Measurements from ENCODE around the gene ZNF564.
"Not testable (repeated sequence)": the region's sequence is repeated elsewhere in the genome, so short reads cannot be mapped to it uniquely, and the experiment has no call there.

ZNF564 gene

GRCh38 chr19:12545267-12545666 lies 6.0 kb downstream of the ZNF564 start:
- DNase-seq (ENCODE audit: low spot score in 2 of 2), result no peak
- H3K9me3 Mint-ChIP-seq, result peaks cover 2% of the 10 kb centered on the region
- no peak overlapping the region for H3K4me3 Mint-ChIP-seq
- no peaks in the 10 kb centered on the region for H3K27me3 Mint-ChIP-seq
- peaks cover 46% of the 10 kb centered on the region for H3K4me1 Mint-ChIP-seq
- H3K27ac Mint-ChIP-seq, result peak overlapping the region; percentile 68
- no peak for ATAC-seq (ENCODE audit: low read depth)
- H3K36me3 Mint-ChIP-seq, result peaks cover 31% of the 10 kb centered on the region

GRCh38 chr19:12544401-12544876 lies 6.8 kb downstream of the ZNF564 start:
- DNase-seq (ENCODE audit: low spot score in 2 of 2), result no peak
- Mint-ChIP-seq H3K4me3 (no peak overlapping the region), H3K4me1 (peaks cover 44% of the 10 kb centered on the region), H3K27ac (peak overlapping the region; percentile 36), H3K36me3 (peaks cover 31% of the 10 kb centered on the region), H3K9me3 (peaks cover 2% of the 10 kb centered on the region), H3K27me3 (no peaks in the 10 kb centered on the region)
- no peak for ATAC-seq (ENCODE audit: low read depth)

- H3K36me3 Mint-ChIP-seq, result peaks cover 31% of the 10 kb centered on the region
- H3K4me1 Mint-ChIP-seq, result peaks cover 38% of the 10 kb centered on the region
- no peaks in the 10 kb centered on the region for H3K27me3 Mint-ChIP-seq
- no peak overlapping the region for H3K4me3 Mint-ChIP-seq
- DNase-seq (ENCODE audit: low spot score in 2 of 2) (no peak), ATAC-seq (ENCODE audit: low read depth) (no peak)
- H3K9me3 Mint-ChIP-seq, result peaks cover 2% of the 10 kb centered on the region
- peak overlapping the region; percentile 36 for H3K27ac Mint-ChIP-seq
Observed at GRCh38 chr19:12543855-12544254, 7.4 kb downstream of the ZNF564 start.

- Mint-ChIP-seq H3K36me3 (peaks cover 65% of the 10 kb centered on the region), H3K9me3 (peaks cover 15% of the 10 kb centered on the region), H3K27me3 (no peaks in the 10 kb centered on the region), H3K27ac (no peak overlapping the region), H3K4me3 (no peak overlapping the region), H3K4me1 (no peaks in the 10 kb centered on the region)
- ATAC-seq (ENCODE audit: low read depth) (no peak), DNase-seq (ENCODE audit: low spot score in 2 of 2) (no peak)
Observed at GRCh38 chr19:12527034-12527836, 24.0 kb downstream of the ZNF564 start.

- Mint-ChIP-seq H3K4me3 (no peak overlapping the region), H3K27me3 (no peaks in the 10 kb centered on the region), H3K9me3 (peaks cover 16% of the 10 kb centered on the region), H3K27ac (no peak overlapping the region), H3K4me1 (no peaks in the 10 kb centered on the region), H3K36me3 (peaks cover 66% of the 10 kb centered on the region)
- no peak for ATAC-seq (ENCODE audit: low read depth)
- no peak for DNase-seq (ENCODE audit: low spot score in 2 of 2)
Observed at GRCh38 chr19:12526542-12526941, 24.7 kb downstream of the ZNF564 start.

GRCh38 chr19:12521996-12522395 lies 29.3 kb downstream of the ZNF564 start:
- no peak overlapping the region for H3K27ac Mint-ChIP-seq
- peaks cover 26% of the 10 kb centered on the region for H3K9me3 Mint-ChIP-seq
- DNase-seq (ENCODE audit: low spot score in 2 of 2) (no peak), ATAC-seq (ENCODE audit: low read depth) (no peak)
- H3K27me3 Mint-ChIP-seq, result no peaks in the 10 kb centered on the region
- no peak overlapping the region for H3K4me3 Mint-ChIP-seq
- peaks cover 52% of the 10 kb centered on the region for H3K36me3 Mint-ChIP-seq
- H3K4me1 Mint-ChIP-seq, result no peaks in the 10 kb centered on the region

- Mint-ChIP-seq H3K27me3 (no peaks in the 10 kb centered on the region), H3K36me3 (peaks cover 10% of the 10 kb centered on the region), H3K27ac (no peak overlapping the region), H3K4me3 (no peak overlapping the region), H3K9me3 (peaks cover 3% of the 10 kb centered on the region), H3K4me1 (no peaks in the 10 kb centered on the region)
- DNase-seq (ENCODE audit: low spot score in 2 of 2) (no peak), ATAC-seq (ENCODE audit: low read depth) (no peak)
Observed at GRCh38 chr19:12513531-12514061, 37.7 kb downstream of the ZNF564 start.

- peaks cover 8% of the 10 kb centered on the region for H3K4me1 Mint-ChIP-seq
- DNase-seq (ENCODE audit: low spot score in 2 of 2) (no peak), ATAC-seq (ENCODE audit: low read depth) (no peak)
- H3K9me3 Mint-ChIP-seq, result no peaks in the 10 kb centered on the region
- H3K27ac Mint-ChIP-seq, result no peak overlapping the region
- H3K27me3 Mint-ChIP-seq, result no peaks in the 10 kb centered on the region
- no peak overlapping the region for H3K4me3 Mint-ChIP-seq
- H3K36me3 Mint-ChIP-seq, result no peaks in the 10 kb centered on the region
Observed at GRCh38 chr19:12497032-12497431, 54.2 kb downstream of the ZNF564 start.

GRCh38 chr19:12496480-12496879 lies 54.8 kb downstream of the ZNF564 start:
- DNase-seq (ENCODE audit: low spot score in 2 of 2) (no peak), ATAC-seq (ENCODE audit: low read depth) (no peak)
- H3K4me1 Mint-ChIP-seq, result peaks cover 8% of the 10 kb centered on the region
- H3K36me3 Mint-ChIP-seq, result no peaks in the 10 kb centered on the region
- H3K9me3 Mint-ChIP-seq, result no peaks in the 10 kb centered on the region
- no peak overlapping the region for H3K27ac Mint-ChIP-seq
- no peaks in the 10 kb centered on the region for H3K27me3 Mint-ChIP-seq
- H3K4me3 Mint-ChIP-seq, result peak overlapping the region; percentile 90

GRCh38 chr19:12495002-12495802 lies 56.1 kb downstream of the ZNF564 start:
- Mint-ChIP-seq H3K4me1 (peaks cover 8% of the 10 kb centered on the region), H3K9me3 (no peaks in the 10 kb centered on the region), H3K27me3 (no peaks in the 10 kb centered on the region), H3K36me3 (no peaks in the 10 kb centered on the region), H3K4me3 (peak overlapping the region; percentile 90), H3K27ac (peak overlapping the region; percentile 93)
- DNase-seq (ENCODE audit: low spot score in 2 of 2) (peak; percentile 77 to 84), ATAC-seq (ENCODE audit: low read depth) (peak; percentile 99)

GRCh38 chr19:12494260-12494860 lies 56.9 kb downstream of the ZNF564 start:
- no peak for DNase-seq (ENCODE audit: low spot score in 2 of 2)
- Mint-ChIP-seq H3K27me3 (no peaks in the 10 kb centered on the region), H3K4me1 (peaks cover 8% of the 10 kb centered on the region), H3K9me3 (no peaks in the 10 kb centered on the region), H3K27ac (no peak overlapping the region), H3K4me3 (peak overlapping the region; percentile 64), H3K36me3 (no peaks in the 10 kb centered on the region)
- ATAC-seq (ENCODE audit: low read depth), result no peak

GRCh38 chr19:12486265-12486783 lies 65.0 kb downstream of the ZNF564 start:
- H3K4me3 Mint-ChIP-seq; H3K36me3 Mint-ChIP-seq; H3K9me3 Mint-ChIP-seq; H3K27me3 Mint-ChIP-seq; ATAC-seq (ENCODE audit: low read depth); DNase-seq (ENCODE audit: low spot score in 2 of 2); H3K27ac Mint-ChIP-seq: not testable (repeated sequence)
- peaks cover 25% of the 10 kb centered on the region for H3K4me1 Mint-ChIP-seq

GRCh38 chr19:12485571-12485970 lies 65.7 kb downstream of the ZNF564 start:
- H3K9me3 Mint-ChIP-seq, result no peaks in the 10 kb centered on the region
- peaks cover 25% of the 10 kb centered on the region for H3K4me1 Mint-ChIP-seq
- no peak for ATAC-seq (ENCODE audit: low read depth)
- no peak for DNase-seq (ENCODE audit: low spot score in 2 of 2)
- H3K4me3 Mint-ChIP-seq, result peak overlapping the region; percentile 96
- H3K36me3 Mint-ChIP-seq, result no peaks in the 10 kb centered on the region
- no peak overlapping the region for H3K27ac Mint-ChIP-seq
- no peaks in the 10 kb centered on the region for H3K27me3 Mint-ChIP-seq

GRCh38 chr19:12485052-12485416 lies 66.2 kb downstream of the ZNF564 start:
- ATAC-seq (ENCODE audit: low read depth) (no peak), DNase-seq (ENCODE audit: low spot score in 2 of 2) (no peak)
- Mint-ChIP-seq H3K4me1 (peaks cover 25% of the 10 kb centered on the region), H3K27ac (peak overlapping the region; percentile 91), H3K27me3 (no peaks in the 10 kb centered on the region), H3K36me3 (no peaks in the 10 kb centered on the region), H3K4me3 (peak overlapping the region; percentile 96), H3K9me3 (no peaks in the 10 kb centered on the region)

All from memory B cell (primary cell).